ENCODE results near the gene WWOX.
A peak's percentile ranks its signal among the peaks of the same experiment; 100 is the strongest.

Gene WWOX

GRCh38 chr16:78105517-78105916, 6.1 kb downstream of the WWOX start:
- no peak for DNase-seq (ENCODE audit: low read depth, low spot score)

GRCh38 chr16:78106686-78107085, 7.2 kb downstream of the WWOX start:
- no peak for DNase-seq (ENCODE audit: low read depth, low spot score)

- DNase-seq (ENCODE audit: low read depth, low spot score): no peak
Measured at GRCh38 chr16:78108451-78108850, 9.0 kb downstream of the WWOX start.

- no peak for DNase-seq (ENCODE audit: low read depth, low spot score)
Measured at GRCh38 chr16:78113258-78113657, 13.8 kb downstream of the WWOX start.

- DNase-seq (ENCODE audit: low read depth, low spot score): no peak
Measured at GRCh38 chr16:78115659-78116058, 16.2 kb downstream of the WWOX start.

GRCh38 chr16:78116946-78117345, 17.5 kb downstream of the WWOX start:
- no peak for DNase-seq (ENCODE audit: low read depth, low spot score)

GRCh38 chr16:78117391-78117790, 17.9 kb downstream of the WWOX start:
- DNase-seq (ENCODE audit: low read depth, low spot score): no peak

GRCh38 chr16:78118469-78119025, 19.1 kb downstream of the WWOX start:
- DNase-seq (ENCODE audit: low read depth, low spot score): no peak

- DNase-seq (ENCODE audit: low read depth, low spot score): peak; percentile 67
Measured at GRCh38 chr16:78122774-78123315, 23.4 kb downstream of the WWOX start.

GRCh38 chr16:78125112-78125844, 25.8 kb downstream of the WWOX start:
- no peak for DNase-seq (ENCODE audit: low read depth, low spot score)

GRCh38 chr16:78126662-78127061, 27.2 kb downstream of the WWOX start:
- DNase-seq (ENCODE audit: low read depth, low spot score): no peak

- peak; percentile 15 for DNase-seq (ENCODE audit: low read depth, low spot score)
Measured at GRCh38 chr16:78127130-78127529, 27.7 kb downstream of the WWOX start.

- DNase-seq (ENCODE audit: low read depth, low spot score): no peak
Measured at GRCh38 chr16:78128913-78129312, 29.5 kb downstream of the WWOX start.

GRCh38 chr16:78129349-78129748, 29.9 kb downstream of the WWOX start:
- DNase-seq (ENCODE audit: low read depth, low spot score): no peak

GRCh38 chr16:78130083-78130608, 30.7 kb downstream of the WWOX start:
- no peak for DNase-seq (ENCODE audit: low read depth, low spot score)

- no peak for DNase-seq (ENCODE audit: low read depth, low spot score)
Measured at GRCh38 chr16:78130950-78131349, 31.5 kb downstream of the WWOX start.

GRCh38 chr16:78133919-78134318, 34.5 kb downstream of the WWOX start:
- no peak for DNase-seq (ENCODE audit: low read depth, low spot score)

GRCh38 chr16:78134944-78135619, 35.6 kb downstream of the WWOX start:
- DNase-seq (ENCODE audit: low read depth, low spot score): no peak

- no peak for DNase-seq (ENCODE audit: low read depth, low spot score)
Measured at GRCh38 chr16:78137179-78137578, 37.7 kb downstream of the WWOX start.

GRCh38 chr16:78137782-78138616, 38.5 kb downstream of the WWOX start:
- DNase-seq (ENCODE audit: low read depth, low spot score): no peak

GRCh38 chr16:78140818-78141466, 41.5 kb downstream of the WWOX start:
- DNase-seq (ENCODE audit: low read depth, low spot score): no peak
